Activated T-cell treated with anti-CD3 and anti-CD28 coated beads for 48 hours (primary cell): ENCODE measurements around the gene OR2T11.
"Not testable (repeated sequence)": the region's sequence is repeated elsewhere in the genome, so short reads cannot be mapped to it uniquely, and the experiment has no call there.

ENCODE experiments used
- DNase-seq: peaks from one replicate; pipeline ENCODE4 v3.0.0-alpha.2; 2020; ENCODE audit warnings: low read depth

Gene OR2T11

GRCh38 chr1:248618878-248619277 lies 16.0 kb downstream of the OR2T11 start:
- DNase-seq, result peak; percentile 46

GRCh38 chr1:248618119-248618518 lies 16.8 kb downstream of the OR2T11 start:
- DNase-seq, result no peak

GRCh38 chr1:248613742-248614141 lies 21.1 kb downstream of the OR2T11 start:
- no peak for DNase-seq

- DNase-seq, result peak; percentile 19
Measured at GRCh38 chr1:248611883-248612414, 22.9 kb downstream of the OR2T11 start.

DNA sequence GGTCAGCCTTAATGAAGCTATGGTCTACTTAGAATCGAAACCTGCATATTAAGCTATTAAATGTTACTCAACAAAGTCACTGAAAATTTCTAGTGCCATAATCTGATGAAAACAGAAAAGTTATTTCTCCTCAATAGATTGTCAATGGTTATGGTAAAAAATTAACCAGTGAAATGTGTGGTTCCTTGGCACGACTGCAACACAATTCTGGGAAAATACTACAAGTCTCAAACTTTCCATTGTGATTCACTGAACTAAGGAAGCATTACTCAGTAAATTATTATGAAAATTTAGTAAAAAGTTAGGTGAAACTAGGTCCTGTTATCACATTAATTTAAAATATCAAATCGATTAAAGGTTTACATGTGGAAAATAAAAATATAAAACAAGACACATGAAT lies 24.6 kb downstream of the OR2T11 start:
- DNase-seq, result no peak

DNA sequence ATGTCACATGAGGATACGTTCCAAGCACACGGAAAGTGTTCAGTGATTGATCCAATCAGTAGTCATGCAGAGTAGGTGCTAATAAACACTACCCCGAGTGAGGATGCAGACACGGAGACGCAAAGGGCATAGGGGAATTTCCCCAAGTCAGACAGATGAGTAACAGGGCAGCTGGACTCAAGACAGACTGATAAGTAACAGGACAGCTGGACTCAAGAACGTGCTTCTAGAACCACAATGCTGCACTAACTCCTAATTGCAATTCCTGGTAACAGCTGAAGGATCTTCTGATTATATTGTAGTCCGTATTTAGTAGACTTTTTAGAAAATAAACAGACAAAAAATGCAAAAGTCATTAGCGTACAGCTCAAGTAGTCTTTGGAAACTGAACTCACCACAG lies 35.5 kb downstream of the OR2T11 start:
- no peak for DNase-seq

DNA sequence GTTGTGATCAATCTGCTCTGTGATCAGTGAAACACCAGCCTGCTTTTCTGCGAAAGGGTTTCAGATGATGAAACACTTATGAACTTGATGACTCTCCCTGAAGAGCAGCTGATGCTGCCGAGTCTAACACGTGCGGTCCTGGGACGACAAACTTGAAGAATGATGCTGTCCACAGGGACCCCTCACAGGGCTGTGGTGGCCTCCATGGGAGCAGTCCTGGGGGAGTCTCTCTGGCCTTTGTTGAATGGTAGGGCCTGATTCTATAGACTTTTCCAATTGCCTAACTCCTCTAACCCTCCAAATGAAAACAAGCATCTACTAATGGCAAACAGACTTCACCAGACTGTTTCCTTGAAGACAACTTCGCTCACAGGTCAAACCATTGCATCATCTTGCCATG lies 37.3 kb downstream of the OR2T11 start, which contains the start of gene OR2T10:
Gene OR2T10, minus strand, starts transcription at position 112 of the 400 bp plus-strand sequence. CDS start 3,932 bp downstream, outside the sequence.
- DNase-seq, result no peak

DNA sequence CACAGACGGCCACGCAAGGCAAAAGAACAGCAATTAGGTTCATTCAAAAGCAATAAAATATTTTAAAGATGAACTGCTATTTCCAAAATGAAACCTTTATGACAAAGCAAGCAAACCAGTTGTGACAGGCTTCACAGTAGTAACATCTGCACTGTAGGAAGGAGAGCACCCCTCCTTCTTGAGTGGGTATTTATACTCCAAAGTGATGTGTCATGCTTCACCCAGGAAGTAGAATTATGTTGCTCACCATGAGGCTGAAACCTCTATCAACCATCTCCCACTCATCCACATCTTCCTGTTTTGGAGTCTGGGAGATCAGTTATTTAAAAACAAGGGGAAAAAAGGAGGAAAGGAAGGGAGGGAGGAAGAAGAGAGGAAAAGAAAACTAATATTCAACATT lies 38.3 kb downstream of the OR2T11 start:
- no peak for DNase-seq

GRCh38 chr1:248593226-248593625 lies 41.7 kb downstream of the OR2T11 start:
- DNase-seq, result no peak

DNA sequence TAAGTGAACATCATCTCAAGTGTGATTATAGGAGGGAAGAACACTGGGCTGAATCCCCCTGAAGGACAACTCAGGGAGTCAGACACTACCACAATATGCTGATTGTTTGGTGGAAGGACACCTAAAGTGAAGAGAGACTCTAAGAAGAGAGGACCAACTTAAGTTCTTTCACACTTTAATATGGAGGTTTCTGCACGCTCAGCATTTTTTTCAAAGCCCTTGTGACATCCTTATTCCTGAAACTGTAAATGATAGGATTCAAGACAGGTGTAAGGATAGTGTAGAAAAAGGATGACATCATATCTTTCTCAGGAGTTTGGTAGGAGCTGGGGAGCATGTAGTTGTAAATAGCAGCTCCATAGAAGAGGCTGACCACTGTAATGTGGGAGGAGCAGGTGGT lies 42.2 kb downstream of the OR2T11 start:
- DNase-seq, result no peak

DNA sequence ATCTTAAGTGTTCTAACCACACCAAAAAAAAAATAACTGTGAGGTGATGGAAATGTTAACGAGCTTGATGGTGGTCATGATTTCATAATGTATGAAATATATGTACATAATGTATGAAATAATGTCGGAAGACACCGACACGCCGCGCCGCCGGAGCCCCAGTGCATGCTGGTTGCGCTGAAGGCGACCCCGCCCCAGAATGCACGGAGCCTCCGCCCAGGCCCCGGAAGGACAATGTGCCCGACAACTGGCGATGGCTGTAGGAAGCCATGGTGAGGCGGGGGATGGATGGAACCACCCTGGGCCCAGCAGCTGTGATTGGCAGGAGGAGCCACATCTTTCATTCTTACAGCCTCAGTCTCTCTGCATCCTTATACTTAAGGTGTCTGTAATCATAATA lies 44.8 kb downstream of the OR2T11 start:
- DNase-seq, result no peak

- no peak for DNase-seq
Measured at GRCh38 chr1:248589334-248589733, 45.6 kb downstream of the OR2T11 start.

GRCh38 chr1:248585266-248585665 lies 49.6 kb downstream of the OR2T11 start:
- DNase-seq, result no peak

DNA sequence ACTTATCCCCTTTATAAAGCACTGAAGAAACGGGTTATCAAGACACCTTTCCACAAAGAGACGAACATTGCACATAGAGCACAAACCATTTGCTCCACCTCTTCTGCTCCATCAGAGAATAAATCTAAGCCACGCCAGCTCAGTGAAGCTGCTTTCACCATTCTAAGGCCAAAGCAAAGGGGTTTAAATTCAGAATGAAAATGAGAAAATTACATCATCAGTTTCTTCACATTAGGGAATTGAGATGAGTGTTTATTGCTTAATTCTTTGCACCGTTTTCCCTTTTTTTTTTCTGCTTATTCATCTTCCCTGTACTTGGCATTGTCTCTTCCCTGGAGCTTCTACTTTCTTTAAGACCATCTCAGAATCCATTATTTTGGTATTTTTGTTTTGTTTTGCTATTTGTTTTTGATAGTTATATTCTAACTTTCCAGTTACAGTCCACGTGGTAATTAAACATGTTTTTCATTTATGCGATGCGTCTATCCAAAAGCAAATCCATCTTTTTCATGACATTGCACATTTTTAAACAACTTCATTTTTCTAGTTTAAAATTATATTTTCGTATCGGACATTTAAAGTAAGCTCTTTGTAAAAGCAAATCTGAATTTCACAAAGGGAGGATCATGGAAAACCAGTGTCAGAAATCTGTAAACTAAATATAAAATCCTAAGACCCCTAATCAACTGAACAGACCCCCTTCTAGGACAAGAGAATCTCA lies 58.5 kb downstream of the OR2T11 start:
- DNase-seq, result no peak

- not testable (repeated sequence) for DNase-seq
Measured at GRCh38 chr1:248574657-248575056, 60.2 kb downstream of the OR2T11 start, which contains the start of gene OR2T34. TSS of gene OR2T34 (minus strand) at chr1:248574757. CDS start at chr1:248574757, 0 bp downstream.

- not testable (repeated sequence) for DNase-seq
Measured at GRCh38 chr1:248573856-248574255, 61.0 kb downstream of the OR2T11 start.
